ENCODE measurements around the gene MYT1.

DNA sequence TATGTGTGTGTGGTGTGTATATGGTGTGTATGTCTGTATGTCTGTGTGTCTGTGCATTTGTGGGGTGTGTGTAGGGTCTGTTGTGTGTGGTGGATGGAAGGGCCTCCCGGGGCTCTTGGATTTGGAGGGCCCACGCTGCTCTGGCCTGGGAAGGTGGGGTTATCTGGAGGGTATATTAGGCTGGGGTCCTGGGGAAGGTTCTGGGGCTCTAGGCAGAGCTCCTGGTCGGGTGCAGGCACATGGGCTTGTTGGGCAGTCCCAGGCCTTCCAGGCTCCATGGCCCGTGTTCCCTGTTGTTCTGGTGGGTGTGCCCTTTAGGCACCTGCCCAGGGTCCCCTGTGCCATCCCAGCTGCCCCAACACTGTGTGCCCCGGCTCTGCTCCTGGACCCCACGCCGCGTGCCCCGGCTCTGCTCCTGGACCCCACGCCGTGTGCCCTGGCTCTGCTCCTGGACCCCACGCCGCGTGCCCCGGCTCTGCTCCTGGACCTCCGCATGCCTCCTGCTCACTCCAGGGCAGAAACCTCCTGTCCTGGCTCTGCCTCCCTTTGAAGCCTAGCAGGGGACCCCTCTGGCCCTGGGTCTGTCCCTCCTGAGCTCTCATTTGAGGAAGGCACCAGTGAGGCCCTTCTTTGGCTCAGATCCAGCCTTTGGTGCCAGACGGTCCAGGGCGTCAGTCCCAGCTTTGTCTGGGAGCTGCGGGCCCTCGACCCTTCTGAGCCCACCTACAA lies 10.2 kb upstream of the MYT1 start:
- TF ChIP-seq, protein P1, sequence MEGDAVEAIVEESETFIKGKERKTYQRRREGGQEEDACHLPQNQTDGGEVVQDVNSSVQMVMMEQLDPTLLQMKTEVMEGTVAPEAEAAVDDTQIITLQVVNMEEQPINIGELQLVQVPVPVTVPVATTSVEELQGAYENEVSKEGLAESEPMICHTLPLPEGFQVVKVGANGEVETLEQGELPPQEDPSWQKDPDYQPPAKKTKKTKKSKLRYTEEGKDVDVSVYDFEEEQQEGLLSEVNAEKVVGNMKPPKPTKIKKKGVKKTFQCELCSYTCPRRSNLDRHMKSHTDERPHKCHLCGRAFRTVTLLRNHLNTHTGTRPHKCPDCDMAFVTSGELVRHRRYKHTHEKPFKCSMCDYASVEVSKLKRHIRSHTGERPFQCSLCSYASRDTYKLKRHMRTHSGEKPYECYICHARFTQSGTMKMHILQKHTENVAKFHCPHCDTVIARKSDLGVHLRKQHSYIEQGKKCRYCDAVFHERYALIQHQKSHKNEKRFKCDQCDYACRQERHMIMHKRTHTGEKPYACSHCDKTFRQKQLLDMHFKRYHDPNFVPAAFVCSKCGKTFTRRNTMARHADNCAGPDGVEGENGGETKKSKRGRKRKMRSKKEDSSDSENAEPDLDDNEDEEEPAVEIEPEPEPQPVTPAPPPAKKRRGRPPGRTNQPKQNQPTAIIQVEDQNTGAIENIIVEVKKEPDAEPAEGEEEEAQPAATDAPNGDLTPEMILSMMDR (IDR thresholded peaks at IDR 0.05), result no peak
- TF ChIP-seq POLR2AphosphoS5 (IDR thresholded peaks at IDR 0.05) (no peak), POLR2A (IDR thresholded peaks at IDR 0.05) (no peak), EP300 (IDR thresholded peaks at IDR 0.05; ENCODE audit: low read depth) (no peak)
